T1000 (cell line): ENCODE measurements around the gene TSHR.

Source experiments
- DNase-seq: peaks from one replicate; lab custom pipeline; 2025; ENCODE audit warnings: mixed read lengths; lab: John Stamatoyannopoulos, UW

Gene TSHR

DNA sequence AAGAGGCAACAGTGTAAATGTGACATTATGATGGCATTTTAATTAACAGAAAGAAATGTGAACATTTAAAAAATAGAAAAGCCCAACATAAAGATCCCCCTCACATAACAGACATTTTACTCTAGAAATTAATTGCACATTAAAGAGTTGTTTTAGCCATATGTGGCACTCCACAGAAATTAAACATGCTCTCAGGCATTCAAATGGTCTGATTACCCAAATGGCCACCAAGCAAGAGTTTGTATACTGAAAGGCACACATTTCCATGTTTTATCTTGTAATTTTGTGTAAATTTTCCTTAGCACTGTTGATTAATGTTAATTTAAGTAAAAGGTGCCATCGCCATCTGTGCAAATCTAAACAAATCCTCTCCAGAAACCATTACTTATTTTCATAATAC, 221.8 kb downstream of the TSHR start:
- no peak for DNase-seq

GRCh38 chr14:81178063-81178462, 222.6 kb downstream of the TSHR start:
- no peak for DNase-seq

DNA sequence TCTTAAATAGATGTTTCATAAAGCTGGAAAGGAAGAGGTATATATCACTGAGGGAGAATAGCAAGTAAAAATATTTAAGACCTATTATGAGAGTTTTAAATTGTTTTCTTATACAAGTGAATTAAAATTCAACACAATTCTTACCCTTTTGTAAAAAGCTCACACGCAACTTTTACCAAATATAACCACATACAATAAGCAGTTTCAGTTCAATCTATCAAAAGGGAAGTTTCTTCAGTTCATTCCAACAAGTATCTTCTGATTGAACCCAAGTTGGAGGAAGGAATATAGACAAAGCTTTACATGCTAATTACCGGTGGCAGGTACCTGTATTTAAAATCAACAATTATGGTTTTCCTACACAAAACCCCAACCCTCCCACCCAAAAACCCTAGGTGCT, 224.2 kb downstream of the TSHR start:
- no peak for DNase-seq

GRCh38 chr14:81187832-81188522, 232.6 kb downstream of the TSHR start:
- no peak for DNase-seq

DNA sequence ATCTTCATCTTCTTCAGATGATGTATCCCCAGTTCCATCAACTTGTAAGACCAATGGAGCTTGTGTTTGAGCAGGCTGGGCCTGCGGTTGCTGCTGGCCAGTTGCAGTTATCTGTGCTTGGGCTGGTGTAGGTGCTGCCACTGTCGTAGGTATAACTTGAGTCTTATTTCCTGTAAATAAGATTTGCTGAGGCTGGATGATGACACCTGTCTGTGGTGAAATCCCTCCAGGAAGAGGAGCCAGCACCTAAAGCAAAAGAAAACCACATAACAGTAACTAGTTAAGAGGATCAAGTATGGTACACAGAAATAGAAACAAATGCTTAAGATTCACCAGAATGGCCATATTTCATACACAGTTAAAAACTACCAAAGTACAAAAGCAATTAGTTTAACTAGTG, 237.2 kb downstream of the TSHR start:
- DNase-seq, result no peak

- no peak for DNase-seq
Observed at GRCh38 chr14:81193924-81194633, 238.7 kb downstream of the TSHR start.
